GM10248 (cell line): ENCODE results near the gene PTER.

Experiments
- CTCF ChIA-PET: fragments of 300-600 bp; sonication (Branson Sonifier 250); formaldehyde crosslinking; extraction: SDS; loops from one replicate; lab custom pipeline; 2021; ENCODE audit warnings: antibody characterized with exemption; lab: Yijun Ruan, JAX
- POLR2A ChIA-PET: fragments of 350-650 bp; sonication (Branson Sonifier 250); formaldehyde crosslinking; extraction: SDS; loops from one replicate; lab custom pipeline; 2020; ENCODE audit warnings: antibody characterized with exemption; lab: Yijun Ruan, JAX
- DNase-seq: peaks from one replicate; pipeline ENCODE4 v3.0.0; 2012; ENCODE audit errors: extremely low spot score
- TF ChIP-seq, protein P1 (sequence below): IDR thresholded peaks from 2 replicates; pipeline ENCODE4 v1.5.1; 2012; ENCODE audit warnings: mild to moderate bottlenecking, low read depth; ENCODE audit errors: extremely low read depth, missing control alignments, control extremely low read depth

The PTER gene

DNA sequence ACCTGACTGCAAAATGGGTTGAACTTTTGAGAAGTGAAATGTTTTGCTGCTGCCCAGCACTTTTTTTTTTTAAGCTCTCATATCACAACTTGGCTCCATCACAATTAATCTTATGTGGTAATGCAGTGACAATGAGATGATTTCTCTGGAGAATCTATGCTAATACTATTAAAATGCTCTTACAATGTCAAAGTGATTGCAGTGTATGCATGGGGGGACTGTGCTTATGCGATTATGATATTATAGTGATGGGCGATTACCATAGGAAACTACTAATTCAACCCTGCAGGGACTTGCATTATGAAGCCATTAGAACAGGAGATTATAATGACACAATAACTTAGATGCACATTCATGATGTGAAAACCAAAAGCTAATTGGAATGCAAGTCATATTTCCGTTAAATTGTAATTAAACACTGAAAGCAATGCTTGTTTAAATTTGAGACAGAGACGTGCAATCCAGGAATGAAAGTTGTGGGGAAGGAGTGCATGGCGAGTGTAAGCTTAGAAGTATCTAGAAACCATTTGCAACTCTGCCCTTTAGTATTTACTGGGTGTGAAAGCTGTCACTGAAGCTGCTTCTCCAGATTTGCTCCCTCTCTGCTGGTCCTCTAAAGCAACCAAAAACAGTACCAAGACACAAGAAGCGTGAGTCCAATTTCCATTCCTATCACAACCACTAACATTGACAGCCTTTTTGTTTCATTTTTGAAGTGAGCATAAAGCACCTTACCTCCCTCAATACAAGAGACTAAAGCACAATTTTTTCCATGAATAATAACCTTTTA, 21.6 kb downstream of the PTER start:
- CTCF ChIA-PET: interaction anchor here (0.7 kb wide), 1 partner anchor 15 kb away, joined by 3 read pairs; no protein-coding TSS in a partner anchor
- POLR2A ChIA-PET: no interaction called here
- no peak for DNase-seq
- TF ChIP-seq, protein P1, sequence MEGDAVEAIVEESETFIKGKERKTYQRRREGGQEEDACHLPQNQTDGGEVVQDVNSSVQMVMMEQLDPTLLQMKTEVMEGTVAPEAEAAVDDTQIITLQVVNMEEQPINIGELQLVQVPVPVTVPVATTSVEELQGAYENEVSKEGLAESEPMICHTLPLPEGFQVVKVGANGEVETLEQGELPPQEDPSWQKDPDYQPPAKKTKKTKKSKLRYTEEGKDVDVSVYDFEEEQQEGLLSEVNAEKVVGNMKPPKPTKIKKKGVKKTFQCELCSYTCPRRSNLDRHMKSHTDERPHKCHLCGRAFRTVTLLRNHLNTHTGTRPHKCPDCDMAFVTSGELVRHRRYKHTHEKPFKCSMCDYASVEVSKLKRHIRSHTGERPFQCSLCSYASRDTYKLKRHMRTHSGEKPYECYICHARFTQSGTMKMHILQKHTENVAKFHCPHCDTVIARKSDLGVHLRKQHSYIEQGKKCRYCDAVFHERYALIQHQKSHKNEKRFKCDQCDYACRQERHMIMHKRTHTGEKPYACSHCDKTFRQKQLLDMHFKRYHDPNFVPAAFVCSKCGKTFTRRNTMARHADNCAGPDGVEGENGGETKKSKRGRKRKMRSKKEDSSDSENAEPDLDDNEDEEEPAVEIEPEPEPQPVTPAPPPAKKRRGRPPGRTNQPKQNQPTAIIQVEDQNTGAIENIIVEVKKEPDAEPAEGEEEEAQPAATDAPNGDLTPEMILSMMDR: no peak

DNA sequence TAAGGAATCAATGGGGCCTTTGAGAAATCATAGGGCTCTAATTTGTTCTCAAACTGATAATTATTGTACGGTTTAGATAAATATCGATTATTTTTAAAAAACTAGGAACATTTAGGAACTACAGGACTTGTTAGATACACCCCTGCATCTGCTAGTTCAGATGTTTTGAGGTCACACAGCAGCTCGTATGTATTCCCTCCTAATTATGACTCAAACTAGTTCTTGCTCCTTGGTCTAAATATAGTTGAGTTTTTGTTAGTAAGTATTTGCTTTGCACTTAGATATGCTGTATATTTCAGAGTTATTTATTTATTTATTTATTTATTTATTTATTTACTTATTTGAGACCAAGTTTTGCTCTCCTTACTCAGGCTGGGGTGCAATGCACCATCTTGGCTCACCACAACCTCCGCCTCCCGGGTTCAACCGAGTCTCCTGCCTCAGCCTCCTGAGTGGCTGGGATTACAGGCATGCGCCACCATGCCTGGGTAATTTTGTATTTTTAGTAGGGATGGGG, 22.7 kb downstream of the PTER start:
- TF ChIP-seq, protein P1: no peak
- DNase-seq: no peak
- ChIA-PET POLR2A (no interaction called here), CTCF (interaction anchor here (1.2 kb wide), 1 partner anchor 31 kb away, joined by 3 read pairs; no protein-coding TSS in a partner anchor)

DNA sequence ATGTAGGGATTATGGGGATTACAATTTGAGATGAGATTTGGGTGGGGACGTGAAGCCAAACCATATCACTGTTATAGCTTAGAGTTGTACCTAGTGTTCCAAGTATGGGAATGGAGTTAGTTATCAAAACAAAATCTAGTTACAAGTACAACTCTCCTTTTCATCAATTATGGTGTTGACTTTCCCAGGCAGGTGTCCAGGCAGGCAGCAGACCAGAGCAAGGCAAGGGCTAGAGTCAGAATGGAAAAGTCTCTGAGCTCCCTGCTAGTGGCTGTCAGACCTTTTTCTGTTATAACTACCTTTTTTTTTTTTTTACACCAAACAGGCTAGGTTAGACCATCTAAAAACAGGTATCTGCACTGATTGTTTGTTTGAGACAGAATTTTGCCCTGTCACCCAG, 29.2 kb downstream of the PTER start:
- TF ChIP-seq, protein P1: no peak
- POLR2A ChIA-PET: no interaction called here
- CTCF ChIA-PET: no interaction called here
- DNase-seq: no peak

DNA sequence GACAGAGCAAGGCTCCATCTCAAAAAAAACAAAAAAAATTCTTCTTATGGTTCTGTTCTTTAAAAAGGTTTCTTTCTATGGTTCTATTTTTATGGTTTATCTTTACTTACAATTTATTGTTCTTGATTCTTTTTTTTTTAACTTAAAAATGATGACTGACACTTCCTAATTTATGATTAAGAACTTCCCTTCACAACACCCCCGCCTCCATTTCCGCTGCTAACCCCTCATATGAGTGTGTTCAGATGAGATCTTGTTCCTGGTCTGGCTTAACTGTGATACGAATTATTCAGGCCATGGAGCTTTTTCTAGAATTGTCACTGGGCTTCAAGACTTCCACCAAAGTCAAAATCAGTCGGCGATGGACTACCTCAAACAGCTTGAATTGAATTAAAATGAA, 33.9 kb downstream of the PTER start:
- POLR2A ChIA-PET: no interaction called here
- CTCF ChIA-PET: interaction anchor here (1.5 kb wide), 1 partner anchor 11 kb away, joined by 3 read pairs; no protein-coding TSS in a partner anchor
- TF ChIP-seq, protein P1: no peak
- DNase-seq: no peak

DNA sequence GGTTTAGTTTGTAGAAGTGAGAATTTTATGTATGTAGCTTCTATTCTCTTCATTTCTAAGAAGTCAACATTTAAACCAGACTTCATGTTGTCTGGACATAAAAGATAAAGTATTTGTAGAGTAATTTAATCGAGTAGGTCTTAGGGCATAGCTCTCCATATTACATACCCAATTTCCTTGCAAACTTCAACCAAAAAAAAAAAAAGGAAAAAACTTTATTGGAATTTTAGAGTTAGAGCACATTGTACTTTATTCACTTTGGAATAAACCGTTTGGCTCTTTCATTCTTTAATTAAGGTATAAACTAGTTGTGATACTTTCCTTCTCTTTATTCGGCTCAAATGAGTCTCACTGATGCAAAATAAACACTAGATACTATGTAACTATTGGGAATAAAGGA, 36.0 kb downstream of the PTER start:
- TF ChIP-seq, protein P1: no peak
- CTCF ChIA-PET: interaction anchor here (1.9 kb wide), 1 partner anchor 10 kb away, joined by 4 read pairs; no protein-coding TSS in a partner anchor
- no peak for DNase-seq
- POLR2A ChIA-PET: no interaction called here

DNA sequence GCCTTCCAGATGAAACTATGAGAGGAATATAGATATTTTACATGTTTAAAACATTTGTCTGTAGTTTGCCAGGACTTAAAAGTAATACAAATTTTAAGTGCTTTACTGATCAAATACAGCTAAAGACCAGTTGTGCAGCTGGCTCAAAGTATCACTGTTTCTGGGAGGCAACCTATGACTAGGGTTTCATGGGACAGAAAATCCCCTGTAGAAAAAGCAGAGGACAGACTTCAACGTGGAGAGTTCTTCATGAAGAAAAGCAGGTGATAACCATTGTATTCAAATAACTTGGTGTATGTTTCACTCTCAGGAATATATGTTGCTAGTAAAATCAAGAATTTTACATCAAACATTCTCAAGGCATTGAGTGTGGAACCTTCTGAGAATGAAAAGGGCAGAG, 40.9 kb downstream of the PTER start:
- CTCF ChIA-PET: interaction anchor here (0.9 kb wide), 2 partner anchors 12 to 26 kb away, joined by 3 read pairs; no protein-coding TSS in a partner anchor
- TF ChIP-seq, protein P1: no peak
- POLR2A ChIA-PET: no interaction called here
- no peak for DNase-seq
